Colonic mucosa (tissue), 4 donors: ENCODE data around the gene RFT1. TPM values are rescaled to one million over a fixed set of nuclear protein-coding genes. Genes with fewer than 3 reads are reported as not detected.

Experiments
- DNase-seq: peaks from one replicate; pipeline ENCODE4 v3.0.0-alpha.2; 2020
- H3K27ac ChIP-seq: fragments of 200-600 bp; one replicate; pipeline ENCODE4 v1.8.0; 2021
- H3K27me3 ChIP-seq: fragments of 200-600 bp; one replicate; pipeline ENCODE4 v1.8.0; 2021
- H3K36me3 ChIP-seq: fragments of 200-600 bp; one replicate; pipeline ENCODE4 v1.8.0; 2021
- H3K4me1 ChIP-seq: fragments of 200-600 bp; one replicate; pipeline ENCODE4 v1.8.0; 2021; ENCODE audit warnings: mild to moderate bottlenecking
- H3K4me3 ChIP-seq: fragments of 200-600 bp; one replicate; pipeline ENCODE4 v1.8.0; 2021
- H3K9ac ChIP-seq, 2 donors: one replicate each; pipeline ENCODE4 v1.7.0; 2013; ENCODE audit warnings: control low read depth in 2 of 2, low read depth in 2 of 2, low read length in 2 of 2
- H3K9me3 ChIP-seq: fragments of 200-600 bp; one replicate; pipeline ENCODE4 v1.8.0; 2021
- CTCF ChIP-seq: fragments of 200-600 bp; IDR thresholded peaks from one replicate; pipeline ENCODE4 v1.8.0; 2022; ENCODE audit warnings: antibody characterized with exemption, mild to moderate bottlenecking
- intact Hi-C: fragments of 100-400 bp; cut with DNase I; formaldehyde crosslinking; loops from one replicate; pipeline ENCODE4 v1.14.1; 2022
- total RNA-seq, 2 donors: library from RNA; stranded (reverse); fragmentation: NEBNext Ultra II Directional in 1 of 2; extraction: Animal tissue kit (Norgen Biotek cat#: 25700) in 1 of 2; gene quantifications; one replicate each; pipeline ENCODE4 v1.2.1, GENCODE V29; 2021
- donor health status: healthy.
- donor health status: DM: no; HTN: no; CAD: no.
- donor health status: DM: no; HTN: no; CAD: no.

RFT1 gene
- total RNA-seq, 2 donors from 2014 or later, result 15.3 to 30.4 TPM

- peak overlapping the region in 1 of 2 donors; percentile 19 for H3K9ac ChIP-seq
- no peak for TF ChIP-seq CTCF
- H3K9me3 ChIP-seq, result no peaks in the 10 kb centered on the region
- H3K27me3 ChIP-seq, result no peaks in the 10 kb centered on the region
- DNase-seq, result no peak
- intact Hi-C loops, result no loop called here
- H3K27ac ChIP-seq, result peak overlapping the region; percentile 67
- H3K4me3 ChIP-seq, result no peak overlapping the region
- H3K4me1 ChIP-seq, result peaks cover 32% of the 10 kb centered on the region
- no peaks in the 10 kb centered on the region for H3K36me3 ChIP-seq
Observed at GRCh38 chr3:53145713-53146080, 15.5 kb upstream of the RFT1 start.

- DNase-seq, result peak; percentile 83
- H3K27me3 ChIP-seq, result no peaks in the 10 kb centered on the region
- H3K9me3 ChIP-seq, result no peaks in the 10 kb centered on the region
- no peak overlapping the region for H3K4me3 ChIP-seq
- intact Hi-C loops, result no loop called here
- H3K36me3 ChIP-seq, result no peaks in the 10 kb centered on the region
- H3K4me1 ChIP-seq, result peaks cover 30% of the 10 kb centered on the region
- peak overlapping the region; percentile 67 for H3K27ac ChIP-seq
- H3K9ac ChIP-seq, result peak overlapping the region in 1 of 2 donors; percentile 19
- TF ChIP-seq CTCF, result no peak
Observed at GRCh38 chr3:53144862-53145712, 14.9 kb upstream of the RFT1 start.

GRCh38 chr3:53144446-53144845, 14.2 kb upstream of the RFT1 start:
- peaks cover 30% of the 10 kb centered on the region for H3K4me1 ChIP-seq
- H3K27ac ChIP-seq, result no peak overlapping the region
- intact Hi-C loops, result no loop called here
- DNase-seq, result no peak
- no peak overlapping the region for H3K9ac ChIP-seq
- H3K9me3 ChIP-seq, result no peaks in the 10 kb centered on the region
- H3K27me3 ChIP-seq, result no peaks in the 10 kb centered on the region
- no peak overlapping the region for H3K4me3 ChIP-seq
- no peaks in the 10 kb centered on the region for H3K36me3 ChIP-seq
- TF ChIP-seq CTCF, result no peak

GRCh38 chr3:53142986-53143385, 12.8 kb upstream of the RFT1 start:
- Histone ChIP-seq H3K27me3 (no peaks in the 10 kb centered on the region), H3K9ac (no peak overlapping the region), H3K27ac (no peak overlapping the region), H3K4me1 (peaks cover 25% of the 10 kb centered on the region), H3K36me3 (no peaks in the 10 kb centered on the region), H3K9me3 (no peaks in the 10 kb centered on the region), H3K4me3 (no peak overlapping the region)
- DNase-seq, result no peak
- no peak for TF ChIP-seq CTCF
- intact Hi-C loops, result no loop called here

GRCh38 chr3:53140847-53141845, 10.9 kb upstream of the RFT1 start:
- TF ChIP-seq CTCF, result no peak
- H3K36me3 ChIP-seq, result no peaks in the 10 kb centered on the region
- no peak overlapping the region for H3K4me3 ChIP-seq
- no peak overlapping the region for H3K9ac ChIP-seq
- no peak for DNase-seq
- no peaks in the 10 kb centered on the region for H3K27me3 ChIP-seq
- intact Hi-C loops, result no loop called here
- H3K9me3 ChIP-seq, result no peaks in the 10 kb centered on the region
- no peak overlapping the region for H3K27ac ChIP-seq
- peaks cover 14% of the 10 kb centered on the region for H3K4me1 ChIP-seq
